ENCODE results near the gene HOXA11.

DNA sequence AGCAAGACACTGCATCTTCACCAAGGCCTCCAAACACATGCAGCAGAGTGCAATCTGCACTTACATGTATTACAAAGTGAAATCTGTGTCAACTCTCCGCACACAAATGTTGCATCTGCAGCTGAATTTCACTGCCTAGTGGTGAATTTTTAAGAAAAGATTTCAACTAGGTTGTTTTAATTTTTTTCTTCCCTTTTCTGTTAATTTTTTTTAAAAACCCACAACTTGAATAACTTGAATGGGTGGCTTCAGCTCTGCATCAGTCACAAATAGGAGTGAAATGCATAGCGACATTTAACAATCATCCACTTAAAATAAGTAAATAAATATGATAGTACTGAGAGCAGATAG, 8.9 kb upstream of the HOXA11 start:
- TF ChIP-seq POLR2AphosphoS5 (IDR thresholded peaks at IDR 0.05; ENCODE audit: low read depth, low read length) = no peak
- no peak for TF ChIP-seq REST (IDR thresholded peaks at IDR 0.05; ENCODE audit: insufficient read depth in 1 of 2, low read depth in 2 of 2, low read length in 2 of 2)
- no peak for TF ChIP-seq SIN3A (IDR thresholded peaks at IDR 0.05; ENCODE audit: borderline replicate concordance, insufficient read depth, low read length)
- TF ChIP-seq TAF1 (IDR thresholded peaks at IDR 0.05; ENCODE audit: borderline replicate concordance, insufficient read depth, low read length) = no peak

All from PFSK-1 (cell line).